ENCODE measurements around the gene PRSS27.

PRSS27 gene

DNA sequence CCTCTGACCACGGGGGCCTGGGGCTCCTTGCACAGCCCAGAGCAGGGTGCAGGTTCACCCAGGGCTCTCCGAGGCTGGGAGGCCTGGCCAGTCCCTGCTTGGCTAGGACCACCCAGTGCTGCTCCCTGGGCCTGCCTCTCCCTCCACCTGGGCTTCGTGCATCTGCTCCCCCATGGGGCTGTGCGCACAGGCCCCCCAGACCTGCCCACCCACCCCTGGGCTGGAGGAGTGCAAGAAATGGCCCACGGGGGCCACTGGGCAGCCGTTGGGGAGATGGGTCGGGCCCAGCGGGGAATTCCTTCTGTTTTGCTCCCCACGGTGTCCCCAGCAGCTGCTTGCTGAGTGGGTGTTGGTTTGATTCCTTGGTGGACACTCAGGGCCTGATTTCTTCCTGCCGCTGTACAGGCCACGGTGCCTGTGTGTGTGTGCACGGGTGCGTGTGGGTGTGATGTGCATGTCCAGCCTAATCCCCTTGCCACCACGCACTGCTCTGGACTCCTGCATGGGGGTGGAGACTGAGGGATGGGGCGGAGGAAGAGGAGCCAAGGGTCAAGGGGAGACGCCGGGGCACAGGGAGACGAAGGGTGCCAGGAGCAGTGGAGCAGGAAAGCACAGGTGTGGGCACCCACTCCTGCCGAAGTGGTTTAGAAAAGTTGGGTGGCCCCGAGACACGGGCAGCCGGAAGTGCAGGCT, 8.5 kb downstream of the PRSS27 start:
- Mint-ChIP-seq H3K27ac (peak overlapping the region; percentile 61), H3K4me1 (no peaks in the 10 kb centered on the region), H3K9me3 (no peaks in the 10 kb centered on the region), H3K4me3 (no peak overlapping the region), H3K27me3 (ENCODE audit: low read depth, poor library complexity) (peaks cover 24% of the 10 kb centered on the region), H3K36me3 (ENCODE audit: low read depth) (peaks cover 5% of the 10 kb centered on the region)
- no peak for DNase-seq
- TF ChIP-seq, protein P1, sequence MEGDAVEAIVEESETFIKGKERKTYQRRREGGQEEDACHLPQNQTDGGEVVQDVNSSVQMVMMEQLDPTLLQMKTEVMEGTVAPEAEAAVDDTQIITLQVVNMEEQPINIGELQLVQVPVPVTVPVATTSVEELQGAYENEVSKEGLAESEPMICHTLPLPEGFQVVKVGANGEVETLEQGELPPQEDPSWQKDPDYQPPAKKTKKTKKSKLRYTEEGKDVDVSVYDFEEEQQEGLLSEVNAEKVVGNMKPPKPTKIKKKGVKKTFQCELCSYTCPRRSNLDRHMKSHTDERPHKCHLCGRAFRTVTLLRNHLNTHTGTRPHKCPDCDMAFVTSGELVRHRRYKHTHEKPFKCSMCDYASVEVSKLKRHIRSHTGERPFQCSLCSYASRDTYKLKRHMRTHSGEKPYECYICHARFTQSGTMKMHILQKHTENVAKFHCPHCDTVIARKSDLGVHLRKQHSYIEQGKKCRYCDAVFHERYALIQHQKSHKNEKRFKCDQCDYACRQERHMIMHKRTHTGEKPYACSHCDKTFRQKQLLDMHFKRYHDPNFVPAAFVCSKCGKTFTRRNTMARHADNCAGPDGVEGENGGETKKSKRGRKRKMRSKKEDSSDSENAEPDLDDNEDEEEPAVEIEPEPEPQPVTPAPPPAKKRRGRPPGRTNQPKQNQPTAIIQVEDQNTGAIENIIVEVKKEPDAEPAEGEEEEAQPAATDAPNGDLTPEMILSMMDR (IDR thresholded peaks at IDR 0.05): no peak

DNA sequence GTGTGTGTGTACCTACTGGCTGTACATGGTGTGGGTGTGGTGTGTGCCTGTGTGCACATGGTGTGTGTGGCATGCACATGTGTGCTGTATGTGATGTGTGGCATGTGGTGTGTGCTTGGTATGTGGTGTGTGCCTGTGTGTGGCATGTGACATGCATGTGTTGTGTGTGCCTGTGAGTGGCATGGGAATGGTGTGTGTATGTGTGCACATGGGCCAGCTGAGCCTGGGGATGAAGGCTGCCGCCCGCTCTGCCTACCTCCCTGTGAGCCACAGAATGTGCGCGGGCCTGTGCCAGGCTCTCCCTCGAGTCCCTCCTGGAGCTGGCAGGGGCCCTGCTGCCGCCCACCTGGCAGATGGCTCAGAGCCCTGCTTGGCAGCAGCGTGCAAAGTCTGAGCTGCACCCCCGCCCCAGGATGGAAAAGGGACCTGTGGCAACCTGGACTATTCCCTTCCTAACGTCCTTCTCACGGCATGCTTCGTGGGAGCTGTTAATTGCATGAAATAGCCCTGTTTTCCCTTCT, 9.3 kb downstream of the PRSS27 start:
- Mint-ChIP-seq H3K4me1 (no peaks in the 10 kb centered on the region), H3K27ac (peak overlapping the region; percentile 90), H3K36me3 (ENCODE audit: low read depth) (peaks cover 5% of the 10 kb centered on the region), H3K9me3 (no peaks in the 10 kb centered on the region), H3K27me3 (ENCODE audit: low read depth, poor library complexity) (peaks cover 17% of the 10 kb centered on the region), H3K4me3 (no peak overlapping the region)
- TF ChIP-seq, protein P1 (IDR thresholded peaks at IDR 0.05): no peak
- no peak for DNase-seq

DNA sequence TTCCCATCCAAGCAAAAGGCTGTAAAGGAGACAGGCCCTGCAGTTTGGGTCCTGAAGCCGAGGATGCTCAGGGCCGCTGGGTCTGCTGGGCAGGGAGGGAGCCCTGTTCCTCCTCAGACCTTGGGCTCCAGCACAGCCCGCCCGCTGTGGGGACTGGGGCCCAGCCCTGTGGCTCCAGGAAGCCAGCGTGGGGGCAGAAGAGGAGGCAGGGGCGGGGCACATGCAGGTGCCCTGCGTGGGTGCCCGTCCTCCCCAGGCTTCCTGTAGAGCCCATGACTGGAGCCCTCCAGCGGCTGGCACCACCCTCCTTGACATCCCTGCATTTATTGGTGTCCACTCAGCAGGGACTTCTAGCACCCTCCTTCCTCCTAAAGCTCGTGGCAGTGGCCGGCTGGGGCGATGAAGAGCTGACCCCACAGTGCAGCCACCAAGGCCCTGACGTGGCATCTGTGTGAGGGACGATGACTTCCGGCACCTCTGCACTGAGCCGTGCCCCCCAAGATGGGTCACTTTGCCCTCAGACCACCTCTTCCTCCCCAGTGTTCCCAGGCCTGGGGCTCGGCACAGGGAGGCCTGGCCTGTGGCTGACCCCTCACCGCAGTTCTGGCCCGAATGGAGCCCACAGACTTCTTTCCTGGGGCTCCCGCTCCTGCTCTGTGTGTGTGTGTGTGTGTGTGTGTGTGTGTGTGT, 9.9 kb downstream of the PRSS27 start:
- Mint-ChIP-seq H3K9me3 (no peaks in the 10 kb centered on the region), H3K4me1 (no peaks in the 10 kb centered on the region), H3K36me3 (ENCODE audit: low read depth) (peaks cover 5% of the 10 kb centered on the region), H3K27me3 (ENCODE audit: low read depth, poor library complexity) (peaks cover 13% of the 10 kb centered on the region), H3K4me3 (no peak overlapping the region), H3K27ac (peak overlapping the region; percentile 90)
- TF ChIP-seq, protein P1 (IDR thresholded peaks at IDR 0.05): no peak
- no peak for DNase-seq

DNA sequence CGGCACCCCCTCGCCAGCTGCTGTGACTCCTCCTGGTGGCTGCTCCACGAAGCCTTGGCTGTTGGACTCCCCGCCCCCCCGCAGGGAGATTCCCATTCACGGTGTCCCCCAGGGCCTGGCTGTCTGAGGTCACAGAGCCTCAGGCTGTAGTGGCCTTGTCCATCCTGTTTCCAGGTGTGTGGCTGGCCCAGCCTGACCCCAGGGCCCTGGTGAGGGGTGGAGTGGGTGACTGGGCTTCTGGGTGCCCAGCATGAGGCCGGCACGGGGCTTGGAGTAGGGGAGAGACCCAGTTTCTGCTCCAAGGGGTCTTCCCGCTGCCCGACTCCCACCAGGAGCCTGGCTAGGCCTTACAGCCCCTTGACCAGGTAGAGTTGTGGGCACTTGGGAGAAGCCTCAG, 10.4 kb downstream of the PRSS27 start:
- Mint-ChIP-seq H3K4me3 (no peak overlapping the region), H3K9me3 (no peaks in the 10 kb centered on the region), H3K4me1 (no peaks in the 10 kb centered on the region), H3K27me3 (ENCODE audit: low read depth, poor library complexity) (peaks cover 7% of the 10 kb centered on the region), H3K27ac (no peak overlapping the region), H3K36me3 (ENCODE audit: low read depth) (peaks cover 5% of the 10 kb centered on the region)
- no peak for DNase-seq
- TF ChIP-seq, protein P1 (IDR thresholded peaks at IDR 0.05): no peak

DNA sequence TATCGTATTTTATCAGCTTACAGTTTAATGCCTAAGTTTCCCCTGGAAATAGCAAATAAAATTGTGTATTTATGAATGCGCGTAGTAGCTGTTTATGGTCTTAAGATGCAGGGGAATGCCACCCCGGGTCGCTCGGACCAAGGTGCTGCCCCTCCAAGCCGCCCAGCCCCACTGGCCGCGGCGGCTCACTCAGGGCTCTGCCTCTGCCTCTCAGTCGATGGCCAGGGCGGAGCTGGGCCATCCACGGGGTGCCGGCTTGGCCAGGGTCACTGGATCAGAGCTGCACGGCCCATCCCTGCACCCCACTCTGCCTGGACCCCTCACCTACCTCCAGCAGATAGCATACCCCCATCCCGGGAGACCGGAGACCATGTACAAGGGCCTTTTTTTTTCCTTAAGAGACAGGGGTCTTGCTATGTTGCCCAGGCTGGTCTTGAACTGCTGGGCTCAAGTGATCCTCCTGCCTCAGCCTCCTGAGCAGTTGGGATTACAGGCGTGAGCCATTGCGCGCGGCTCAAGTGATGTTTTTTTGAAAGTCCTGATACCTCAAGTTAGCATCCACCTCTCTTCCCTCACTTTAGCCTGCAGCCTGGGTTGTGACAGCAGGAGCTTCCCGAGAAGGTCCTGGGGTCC, 11.0 kb downstream of the PRSS27 start:
- no peak overlapping the region for H3K4me3 Mint-ChIP-seq
- H3K27ac Mint-ChIP-seq: no peak overlapping the region
- TF ChIP-seq, protein P1 (IDR thresholded peaks at IDR 0.05): no peak
- H3K9me3 Mint-ChIP-seq: no peaks in the 10 kb centered on the region
- H3K27me3 Mint-ChIP-seq (ENCODE audit: low read depth, poor library complexity): peaks cover 4% of the 10 kb centered on the region
- no peak for DNase-seq
- no peaks in the 10 kb centered on the region for H3K4me1 Mint-ChIP-seq
- peaks cover 5% of the 10 kb centered on the region for H3K36me3 Mint-ChIP-seq (ENCODE audit: low read depth)
